Smooth muscle cell (in vitro differentiated cells): ENCODE results near the gene PSD2. TPM values are rescaled to one million over a fixed set of nuclear protein-coding genes. Genes with fewer than 3 reads are reported as not detected.

Experiments used
- DNase-seq: peaks from one replicate; lab custom pipeline; 2025; ENCODE audit not compliant: unreplicated experiment; lab: John Stamatoyannopoulos, UW
- H2AFZ ChIP-seq: fragments of 200-600 bp; sonication (generic); 2 replicates; pipeline ENCODE4 v1.6.0; 2016; ENCODE audit warnings: antibody characterized with exemption, low read depth, mild to moderate bottlenecking
- H3F3A ChIP-seq: fragments of 200-600 bp; sonication (generic); 2 replicates; pipeline ENCODE4 v1.6.0; 2017; ENCODE audit warnings: antibody characterized with exemption, low read depth
- H3K27ac ChIP-seq: fragments of 200-600 bp; sonication (generic); 2 replicates; pipeline ENCODE4 v1.5.1; 2016; ENCODE audit warnings: low read depth, mild to moderate bottlenecking
- H3K27me3 ChIP-seq: fragments of 200-600 bp; sonication (generic); 2 replicates; pipeline ENCODE4 v1.6.1; 2016; ENCODE audit warnings: low read depth, mild to moderate bottlenecking
- H3K36me3 ChIP-seq: fragments of 200-600 bp; sonication (generic); 2 replicates; pipeline ENCODE4 v1.5.1; 2016; ENCODE audit warnings: low read depth
- H3K4me1 ChIP-seq: fragments of 200-600 bp; sonication (generic); 2 replicates; pipeline ENCODE4 v1.5.1; 2016; ENCODE audit warnings: low read depth
- H3K4me2 ChIP-seq: fragments of 200-600 bp; sonication (generic); 2 replicates; pipeline ENCODE4 v1.6.0; 2016; ENCODE audit warnings: mild to moderate bottlenecking
- H3K4me3 ChIP-seq: fragments of 200-600 bp; sonication (generic); 2 replicates; pipeline ENCODE4 v1.5.1; 2016; ENCODE audit warnings: mild to moderate bottlenecking
- H3K79me2 ChIP-seq: fragments of 200-600 bp; sonication (generic); 2 replicates; pipeline ENCODE4 v1.6.0; 2016; ENCODE audit warnings: low read depth, mild to moderate bottlenecking
- H3K9ac ChIP-seq: fragments of 200-600 bp; sonication (generic); 2 replicates; pipeline ENCODE4 v1.6.0; 2016; ENCODE audit warnings: low read depth
- H3K9me3 ChIP-seq: fragments of 200-600 bp; sonication (generic); replicated peaks from 2 replicates; pipeline ENCODE4 v1.5.1; 2016; ENCODE audit warnings: low read depth
- H4K20me1 ChIP-seq: fragments of 200-600 bp; sonication (generic); 2 replicates; pipeline ENCODE4 v1.6.0; 2016; ENCODE audit warnings: low read depth
- CTCF ChIP-seq: fragments of 200-600 bp; sonication (generic); IDR thresholded peaks from 2 replicates; pipeline ENCODE4 v1.5.1; 2017; ENCODE audit warnings: borderline replicate concordance, mild to moderate bottlenecking, antibody characterized with exemption; ENCODE audit not compliant: insufficient read depth, poor library complexity, severe bottlenecking
- WGBS: methylation state at CpG from one replicate; pipeline ENCODE4 v1.1.7; 2016; ENCODE audit warnings: low lambda C conversion rate; 5-methylcytosine and 5-hydroxymethylcytosine counted together
- polyA plus RNA-seq: library from polyadenylated mRNA; unstranded; fragments of >200 nt; fragmentation: Nextera tagmentation; extraction: Ambion mirVana; gene quantifications from 2 replicates; pipeline ENCODE4 v1.2.1, GENCODE V29; 2016
- total RNA-seq: library from RNA; depleted of rRNA; stranded (reverse); fragments of >200 nt; gene quantifications from 2 replicates; pipeline ENCODE4 v1.2.3, GENCODE V29; 2014

The PSD2 gene
- total and polyA plus RNA-seq, 2 experiments from 2014 or later, result 0.54 to 0.81 TPM

GRCh38 chr5:139757727-139758509 is 37.7 kb upstream of the PSD2 start:
- no peak overlapping the region for H3K9ac ChIP-seq

GRCh38 chr5:139758510-139759075 is 37.0 kb upstream of the PSD2 start:
- H3K9ac ChIP-seq, result no peak overlapping the region
- H2AFZ ChIP-seq, result no peak overlapping the region
- H3K27me3 ChIP-seq, result peaks cover 15% of the 10 kb centered on the region
- 90% methylated on average over 7 of the region's 7 CpGs for WGBS
- no peak overlapping the region for H3K27ac ChIP-seq
- no peak overlapping the region for H3K4me2 ChIP-seq
- H3K4me1 ChIP-seq, result peaks cover 9% of the 10 kb centered on the region
- H4K20me1 ChIP-seq, result no peaks in the 10 kb centered on the region
- H3K36me3 ChIP-seq, result no peaks in the 10 kb centered on the region
- TF ChIP-seq CTCF, result no peak
- DNase-seq, result no peak
- H3K4me3 ChIP-seq, result no peak overlapping the region
- no peaks in the 10 kb centered on the region for H3K79me2 ChIP-seq
- no peaks in the 10 kb centered on the region for H3F3A ChIP-seq
- no peaks in the 10 kb centered on the region for H3K9me3 ChIP-seq

More at GRCh38 chr5:139757727-139758509, 37.7 kb upstream of the PSD2 start:
- TF ChIP-seq CTCF, result no peak
- 77% methylated on average over 11 of the region's 11 CpGs for WGBS
- Histone ChIP-seq H3K9me3 (no peaks in the 10 kb centered on the region), H2AFZ (no peak overlapping the region), H3K4me2 (no peak overlapping the region), H3K79me2 (no peaks in the 10 kb centered on the region), H3F3A (no peaks in the 10 kb centered on the region), H3K27ac (no peak overlapping the region), H3K36me3 (no peaks in the 10 kb centered on the region), H3K27me3 (peaks cover 15% of the 10 kb centered on the region), H3K4me1 (peaks cover 9% of the 10 kb centered on the region), H4K20me1 (no peaks in the 10 kb centered on the region), H3K4me3 (no peak overlapping the region)
- no peak for DNase-seq

- Histone ChIP-seq H3K27ac (no peak overlapping the region), H3K4me3 (no peak overlapping the region), H3K79me2 (no peaks in the 10 kb centered on the region), H3F3A (no peaks in the 10 kb centered on the region), H3K9ac (no peak overlapping the region), H4K20me1 (no peaks in the 10 kb centered on the region), H3K27me3 (peaks cover 21% of the 10 kb centered on the region), H3K9me3 (no peaks in the 10 kb centered on the region), H3K4me2 (no peak overlapping the region), H3K36me3 (no peaks in the 10 kb centered on the region), H3K4me1 (peaks cover 13% of the 10 kb centered on the region), H2AFZ (no peak overlapping the region)
- WGBS, result 81% methylated on average over 36 of the region's 36 CpGs
- no peak for TF ChIP-seq CTCF
- DNase-seq, result no peak
Observed at GRCh38 chr5:139759219-139759721, 36.3 kb upstream of the PSD2 start.
